ENCODE results near the gene DPP7.

DPP7 gene

GRCh38 chr9:137114613-137115393 lies at the start of gene DPP7:
Gene DPP7, minus strand, starts transcription at chr9:137114733. Its CDS starts 20 bp downstream, at chr9:137114713.
- peak; percentile 75 for DNase-seq

GRCh38 chr9:137163805-137164204 lies 49.3 kb upstream of the DPP7 start:
- no peak for DNase-seq

- DNase-seq: no peak
These were observed 48.8 kb upstream of the DPP7 start for GRCh38 chr9:137163365-137163715.

- peak; percentile 5 for DNase-seq
These were observed 48.2 kb upstream of the DPP7 start for GRCh38 chr9:137162505-137163364.

GRCh38 chr9:137161558-137162486 lies 47.3 kb upstream of the DPP7 start:
- no peak for DNase-seq

- no peak for DNase-seq
These were observed 46.4 kb upstream of the DPP7 start for GRCh38 chr9:137160716-137161557.

GRCh38 chr9:137160054-137160425 lies 45.5 kb upstream of the DPP7 start:
- no peak for DNase-seq

GRCh38 chr9:137159105-137160053 lies 44.8 kb upstream of the DPP7 start:
- no peak for DNase-seq

- DNase-seq: no peak
These were observed 44.1 kb upstream of the DPP7 start for GRCh38 chr9:137158625-137159024.

- DNase-seq: no peak
These were observed 43.3 kb upstream of the DPP7 start for GRCh38 chr9:137157618-137158415.

GRCh38 chr9:137156567-137157375 lies 42.2 kb upstream of the DPP7 start:
- DNase-seq: peak; percentile 50

- DNase-seq: no peak
These were observed 38.4 kb upstream of the DPP7 start for GRCh38 chr9:137152844-137153405.

- DNase-seq: peak; percentile 19
These were observed 36.3 kb upstream of the DPP7 start for GRCh38 chr9:137150617-137151457.

- DNase-seq: no peak
These were observed 35.5 kb upstream of the DPP7 start for GRCh38 chr9:137149942-137150616.

- no peak for DNase-seq
These were observed 34.8 kb upstream of the DPP7 start for GRCh38 chr9:137149363-137149762.

GRCh38 chr9:137148661-137149060 lies 34.1 kb upstream of the DPP7 start:
- no peak for DNase-seq

- DNase-seq: no peak
These were observed 33.7 kb upstream of the DPP7 start for GRCh38 chr9:137148242-137148641.

Measured in stimulated activated naive CD4-positive, alpha-beta T cell treated with Interleukin-2 at 50 U/mL for 16 hours (primary cell).